Caco-2 (cell line): ENCODE data around the gene MET. TPM values are rescaled to one million over a fixed set of nuclear protein-coding genes. Genes with fewer than 3 reads are reported as not detected.

ENCODE experiments used
- BruUV-seq: library from RNA; stranded (reverse); fragments of 400-500 nt; replicated peaks from 2 replicates; lab custom pipeline; 2021; lab: Mats Ljungman, UMichigan
- CTCF ChIA-PET: fragments of 300-600 bp; sonication (Branson Sonifier 250); formaldehyde crosslinking; loops from one replicate; lab custom pipeline; 2022; ENCODE audit warnings: antibody characterized with exemption; lab: Charles Lee
- POLR2A ChIA-PET: fragments of 300-600 bp; sonication (Branson Sonifier 250); formaldehyde crosslinking; loops from one replicate; lab custom pipeline; 2022; ENCODE audit warnings: antibody characterized with exemption; lab: Charles Lee
- DNase-seq, 2 experiments: peaks; one replicate each; pipeline versions ENCODE4 v3.0.0 to v3.0.0-alpha.2; 2020 to 2022
- H3K27me3 ChIP-seq: replicated peaks from 2 replicates; pipeline ENCODE4 v1.6.0; 2011; ENCODE audit warnings: low read length; ENCODE audit not compliant: control insufficient read depth, insufficient read depth
- H3K36me3 ChIP-seq: 2 replicates; pipeline ENCODE4 v1.5.1; 2011; ENCODE audit warnings: low read length; ENCODE audit not compliant: control insufficient read depth, insufficient read depth
- H3K4me1 ChIP-seq: fragments of 250-450 bp; sonication (Bioruptor Pico); 2 replicates; pipeline ENCODE4 v1.5.1; 2020; ENCODE audit warnings: mild to moderate bottlenecking
- H3K4me3 ChIP-seq: 2 replicates; pipeline ENCODE4 v1.5.1; 2011; ENCODE audit warnings: low read depth, mild to moderate bottlenecking, control low read depth, low read length
- H3K9me3 ChIP-seq: fragments of 250-450 bp; sonication (Bioruptor Pico); 2 replicates; pipeline ENCODE4 v1.5.1; 2020; ENCODE audit warnings: mild to moderate bottlenecking, moderate library complexity
- H3K27ac Mint-ChIP-seq: one replicate; pipeline ENCODE4 v1.8.0; 2022; ENCODE audit warnings: mixed read lengths; ENCODE audit not compliant: unreplicated experiment
- H3K27me3 Mint-ChIP-seq: one replicate; pipeline ENCODE4 v1.8.0; 2022; ENCODE audit warnings: mixed read lengths; ENCODE audit not compliant: insufficient read depth, unreplicated experiment
- H3K36me3 Mint-ChIP-seq: one replicate; pipeline ENCODE4 v1.8.0; 2022; ENCODE audit warnings: mild to moderate bottlenecking, mixed read lengths; ENCODE audit not compliant: insufficient read depth, unreplicated experiment
- H3K4me1 Mint-ChIP-seq: one replicate; pipeline ENCODE4 v1.8.0; 2022; ENCODE audit warnings: low read depth, mixed read lengths; ENCODE audit not compliant: unreplicated experiment
- H3K4me3 Mint-ChIP-seq: one replicate; pipeline ENCODE4 v1.8.0; 2022; ENCODE audit warnings: mild to moderate bottlenecking, moderate library complexity, mixed read lengths; ENCODE audit not compliant: unreplicated experiment
- H3K9me3 Mint-ChIP-seq: one replicate; pipeline ENCODE4 v1.8.0; 2022; ENCODE audit warnings: mixed read lengths; ENCODE audit not compliant: unreplicated experiment
- intact Hi-C: fragments of 100-400 bp; cut with micrococcal nuclease; formaldehyde crosslinking; loops from one replicate; pipeline ENCODE4 v1.10.0; 2022; ENCODE audit not compliant: unreplicated experiment
- total RNA-seq: library from RNA; stranded (reverse); gene quantifications from 2 replicates; pipeline ENCODE4 v1.2.3, GENCODE V29; 2022
- TF ChIP-seq, protein P1 (sequence below), 2 experiments: fragments of 200-600 bp in 1 of 2; IDR thresholded peaks; 1 replicate in 1 of 2; 2 replicates in 1 of 2; pipeline versions ENCODE4 v1.5.1 to v1.8.0; 2011 to 2022; ENCODE audit warnings: antibody characterized with exemption in 1 of 2, control low read depth in 1 of 2, inconsistent platforms in 1 of 2, low read depth in 1 of 2, low read length in 1 of 2, mild to moderate bottlenecking in 1 of 2, moderate library complexity in 1 of 2; ENCODE audit not compliant: insufficient read depth in 1 of 2, severe bottlenecking in 1 of 2, unreplicated experiment in 1 of 2

MET gene
- total RNA-seq, 1 experiment from 2014 or later: 82.9 TPM

DNA sequence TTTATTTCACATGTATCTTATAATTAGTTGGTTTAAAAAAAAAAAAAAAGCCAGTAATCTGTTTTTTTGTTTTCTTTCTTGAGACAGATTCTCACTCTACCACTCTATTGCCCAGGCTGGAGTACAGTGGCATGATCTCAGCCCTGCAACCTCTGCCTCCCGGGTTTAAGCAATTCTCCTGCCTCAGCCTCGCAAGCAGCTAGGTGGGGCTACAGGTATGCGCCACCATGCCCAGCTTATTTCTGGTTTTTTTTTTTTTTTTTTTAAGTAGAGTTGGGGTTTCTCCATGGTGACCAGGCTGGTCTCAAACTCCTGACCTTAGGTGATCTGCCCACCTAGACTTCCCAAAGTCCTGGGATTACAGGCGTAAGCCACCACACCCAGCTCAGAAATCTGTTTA, 156.3 kb downstream of the MET start:
- DNase-seq: peak in 1 of 2 experiments; percentile 12
- no peak overlapping the region for H3K4me3 Mint-ChIP-seq
- H3K27me3 Mint-ChIP-seq: no peaks in the 10 kb centered on the region
- intact Hi-C loops: no loop called here
- Histone ChIP-seq H3K27me3 (no peaks in the 10 kb centered on the region), H3K4me1 (no peaks in the 10 kb centered on the region), H3K9me3 (no peaks in the 10 kb centered on the region), H3K36me3 (no peaks in the 10 kb centered on the region), H3K4me3 (no peak overlapping the region)
- peaks cover 10% of the 10 kb centered on the region for H3K9me3 Mint-ChIP-seq
- no TSS peak for BruUV-seq
- POLR2A ChIA-PET: interaction anchor here (0.5 kb wide), 1 partner anchor 14 kb away, joined by 3 read pairs; no protein-coding TSS in a partner anchor
- CTCF ChIA-PET: no interaction called here
- TF ChIP-seq, protein P1, sequence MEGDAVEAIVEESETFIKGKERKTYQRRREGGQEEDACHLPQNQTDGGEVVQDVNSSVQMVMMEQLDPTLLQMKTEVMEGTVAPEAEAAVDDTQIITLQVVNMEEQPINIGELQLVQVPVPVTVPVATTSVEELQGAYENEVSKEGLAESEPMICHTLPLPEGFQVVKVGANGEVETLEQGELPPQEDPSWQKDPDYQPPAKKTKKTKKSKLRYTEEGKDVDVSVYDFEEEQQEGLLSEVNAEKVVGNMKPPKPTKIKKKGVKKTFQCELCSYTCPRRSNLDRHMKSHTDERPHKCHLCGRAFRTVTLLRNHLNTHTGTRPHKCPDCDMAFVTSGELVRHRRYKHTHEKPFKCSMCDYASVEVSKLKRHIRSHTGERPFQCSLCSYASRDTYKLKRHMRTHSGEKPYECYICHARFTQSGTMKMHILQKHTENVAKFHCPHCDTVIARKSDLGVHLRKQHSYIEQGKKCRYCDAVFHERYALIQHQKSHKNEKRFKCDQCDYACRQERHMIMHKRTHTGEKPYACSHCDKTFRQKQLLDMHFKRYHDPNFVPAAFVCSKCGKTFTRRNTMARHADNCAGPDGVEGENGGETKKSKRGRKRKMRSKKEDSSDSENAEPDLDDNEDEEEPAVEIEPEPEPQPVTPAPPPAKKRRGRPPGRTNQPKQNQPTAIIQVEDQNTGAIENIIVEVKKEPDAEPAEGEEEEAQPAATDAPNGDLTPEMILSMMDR (IDR thresholded peaks at IDR 0.05; ENCODE audit: insufficient read depth in 1 of 2, low read depth in 1 of 2, low read length in 1 of 2, severe bottlenecking in 1 of 2, unreplicated experiment in 1 of 2): no peak
- H3K27ac Mint-ChIP-seq: no peak overlapping the region
- no peaks in the 10 kb centered on the region for H3K36me3 Mint-ChIP-seq
- no peaks in the 10 kb centered on the region for H3K4me1 Mint-ChIP-seq

DNA sequence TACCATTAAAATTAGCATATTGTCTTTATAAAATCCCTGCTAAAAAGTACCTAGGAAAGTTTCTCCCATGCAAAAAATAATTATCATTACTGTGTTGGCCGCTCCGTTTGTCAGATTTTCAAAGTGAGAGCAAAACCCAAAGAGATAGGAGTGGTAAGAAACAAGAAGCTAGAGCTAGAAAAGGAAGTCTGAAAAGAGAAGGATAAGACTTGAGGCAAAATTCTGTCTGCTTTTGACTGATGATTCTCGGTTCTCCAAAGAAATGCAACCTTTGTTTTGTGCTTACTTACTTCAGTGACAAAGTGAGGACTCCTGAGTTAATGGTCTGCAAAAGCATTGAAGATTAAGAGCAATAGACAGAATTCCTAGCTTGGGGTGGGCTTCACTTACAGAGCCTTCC, 157.0 kb downstream of the MET start:
- no peak overlapping the region for H3K27ac Mint-ChIP-seq
- H3K4me3 Mint-ChIP-seq: no peak overlapping the region
- POLR2A ChIA-PET: no interaction called here
- no peaks in the 10 kb centered on the region for H3K36me3 Mint-ChIP-seq
- no peaks in the 10 kb centered on the region for H3K27me3 ChIP-seq
- BruUV-seq: no TSS peak
- H3K27me3 Mint-ChIP-seq: no peaks in the 10 kb centered on the region
- H3K4me1 Mint-ChIP-seq: no peaks in the 10 kb centered on the region
- no peak for DNase-seq
- H3K9me3 Mint-ChIP-seq: peaks cover 7% of the 10 kb centered on the region
- no peaks in the 10 kb centered on the region for H3K36me3 ChIP-seq
- no peaks in the 10 kb centered on the region for H3K4me1 ChIP-seq
- intact Hi-C loops: no loop called here
- no peak overlapping the region for H3K4me3 ChIP-seq
- TF ChIP-seq, protein P1 (IDR thresholded peaks at IDR 0.05; ENCODE audit: insufficient read depth in 1 of 2, low read depth in 1 of 2, low read length in 1 of 2, severe bottlenecking in 1 of 2, unreplicated experiment in 1 of 2): no peak
- H3K9me3 ChIP-seq: no peaks in the 10 kb centered on the region
- CTCF ChIA-PET: no interaction called here

DNA sequence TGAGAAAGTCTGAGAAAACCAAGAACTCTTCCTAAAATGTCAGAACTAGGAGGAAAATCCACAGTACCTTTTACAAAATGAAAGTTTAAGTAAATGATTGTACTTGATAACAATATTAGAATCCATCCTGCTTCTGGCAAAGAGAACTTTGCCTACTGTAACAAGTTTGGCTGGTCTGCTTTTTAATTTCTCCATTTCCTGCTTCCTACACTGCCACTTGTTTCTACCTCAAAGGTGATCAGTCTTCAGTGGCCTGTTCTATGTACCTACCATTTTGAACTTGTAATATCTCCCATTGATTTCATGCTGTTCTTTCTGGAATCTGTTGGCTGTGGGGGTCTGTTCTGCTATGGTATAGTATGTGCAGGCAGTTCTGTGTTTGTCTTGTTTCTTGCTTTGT, 157.5 kb downstream of the MET start:
- no peaks in the 10 kb centered on the region for H3K27me3 Mint-ChIP-seq
- TF ChIP-seq, protein P1 (IDR thresholded peaks at IDR 0.05; ENCODE audit: insufficient read depth in 1 of 2, low read depth in 1 of 2, low read length in 1 of 2, severe bottlenecking in 1 of 2, unreplicated experiment in 1 of 2): no peak
- H3K36me3 Mint-ChIP-seq: no peaks in the 10 kb centered on the region
- peaks cover 2% of the 10 kb centered on the region for H3K9me3 Mint-ChIP-seq
- Histone ChIP-seq H3K4me1 (no peaks in the 10 kb centered on the region), H3K27me3 (no peaks in the 10 kb centered on the region), H3K9me3 (no peaks in the 10 kb centered on the region), H3K36me3 (no peaks in the 10 kb centered on the region), H3K4me3 (no peak overlapping the region)
- no peak for DNase-seq
- ChIA-PET CTCF (no interaction called here), POLR2A (no interaction called here)
- intact Hi-C loops: no loop called here
- H3K4me1 Mint-ChIP-seq: no peaks in the 10 kb centered on the region
- BruUV-seq: no TSS peak
- H3K27ac Mint-ChIP-seq: no peak overlapping the region
- H3K4me3 Mint-ChIP-seq: no peak overlapping the region
